NCI-H446 (cell line): ENCODE data around the gene SMCO4.
"Not testable (repeated sequence)": the region's sequence is repeated elsewhere in the genome, so short reads cannot be mapped to it uniquely, and the experiment has no call there.

Experiments used
- DNase-seq, 2 experiments: peaks; one replicate each; lab custom pipeline; 2025; lab: John Stamatoyannopoulos, UW

The SMCO4 gene

DNA sequence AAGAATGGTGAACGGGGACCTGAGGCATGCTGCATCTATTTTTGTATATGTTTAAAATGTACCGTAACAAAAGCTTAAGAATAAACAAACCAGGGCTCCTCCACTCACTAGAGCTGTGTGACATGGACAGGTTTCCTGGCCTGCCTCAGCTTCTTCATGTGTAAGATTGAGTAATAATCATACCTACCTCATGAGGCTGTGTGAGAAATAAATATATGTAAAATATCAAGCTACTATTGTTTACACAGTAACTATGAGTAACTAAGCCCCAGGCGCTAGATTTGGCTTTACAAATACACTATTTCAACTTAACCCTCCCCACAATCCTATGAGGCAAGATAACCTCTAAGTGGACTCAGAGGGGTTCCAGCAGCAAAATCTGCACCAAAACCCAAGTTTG, 66.4 kb downstream of the SMCO4 start:
- no peak for DNase-seq

GRCh38 chr11:93474123-93474522, 69.1 kb downstream of the SMCO4 start:
- peak in 1 of 2 experiments; percentile 17 for DNase-seq

- DNase-seq = no peak
Observed at GRCh38 chr11:93468290-93468689, 74.9 kb downstream of the SMCO4 start.

DNA sequence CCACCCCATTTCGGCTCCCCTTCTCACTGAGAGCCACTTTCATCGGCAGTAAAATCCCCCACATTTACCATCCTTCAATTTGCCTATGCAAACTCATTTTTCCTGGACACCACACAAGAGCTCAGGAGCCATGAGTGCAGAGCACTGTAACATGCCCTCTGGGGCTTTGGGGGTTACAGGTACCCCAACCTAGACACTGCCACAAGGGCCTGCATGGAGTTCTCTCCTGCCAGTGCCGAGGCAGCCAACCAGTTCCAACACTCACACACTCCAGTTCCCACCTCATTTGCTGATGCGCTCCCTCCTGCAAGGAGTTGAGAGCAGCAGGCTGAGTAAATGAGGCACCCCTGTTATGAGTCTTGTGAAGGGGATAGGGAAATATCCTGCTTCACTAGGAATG, 76.1 kb downstream of the SMCO4 start:
- no peak for DNase-seq

DNA sequence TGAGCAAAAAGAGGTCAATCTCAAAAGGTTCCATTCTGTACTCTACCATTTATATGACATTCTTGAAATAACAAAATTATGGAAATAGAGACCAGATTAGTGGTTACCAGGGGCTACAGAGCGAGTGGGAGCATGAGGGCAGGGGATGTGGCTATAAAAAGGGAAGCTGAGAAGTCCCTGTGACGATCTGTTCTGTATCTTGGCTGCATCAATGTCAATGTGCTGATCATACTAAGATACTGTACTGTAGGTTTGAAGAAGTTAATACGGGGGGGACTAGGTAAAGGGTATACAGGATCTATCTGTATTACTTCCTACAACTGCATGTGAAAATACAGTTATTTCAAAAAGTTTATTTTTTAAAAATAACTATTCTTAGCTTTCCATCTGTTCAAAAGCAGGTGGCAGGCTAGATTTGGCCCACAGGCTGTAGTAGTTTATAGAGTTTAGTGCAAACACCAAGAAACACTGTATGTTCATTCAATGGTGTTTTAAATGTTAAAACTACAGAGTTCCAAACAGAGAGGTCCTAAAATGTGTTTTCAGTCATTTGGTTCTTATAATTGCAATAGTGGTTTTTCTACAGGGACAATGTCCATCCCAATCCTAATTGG, 78.2 kb downstream of the SMCO4 start:
- DNase-seq = no peak

DNA sequence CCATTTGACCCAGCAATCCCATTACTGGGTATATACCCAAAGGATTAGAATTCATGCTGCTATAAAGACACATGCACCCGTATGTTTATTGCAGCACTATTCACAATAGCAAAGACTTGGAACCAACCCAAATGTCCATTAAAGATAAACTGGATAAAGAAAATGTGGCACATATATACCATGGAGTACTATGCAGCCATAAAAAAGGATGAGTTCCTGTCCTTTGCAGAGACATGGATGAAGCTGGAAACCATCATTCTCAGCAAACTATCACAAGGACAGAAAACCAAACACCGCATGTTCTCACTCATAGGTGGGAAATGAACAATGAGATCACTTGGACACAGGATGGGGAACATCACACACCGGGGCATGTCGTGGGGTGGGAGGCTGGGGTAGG, 79.5 kb downstream of the SMCO4 start:
- DNase-seq = not testable (repeated sequence)

GRCh38 chr11:93458286-93458685, 84.9 kb downstream of the SMCO4 start:
- no peak for DNase-seq

- no peak for DNase-seq
Observed at GRCh38 chr11:93444617-93445073, 98.5 kb downstream of the SMCO4 start.

DNA sequence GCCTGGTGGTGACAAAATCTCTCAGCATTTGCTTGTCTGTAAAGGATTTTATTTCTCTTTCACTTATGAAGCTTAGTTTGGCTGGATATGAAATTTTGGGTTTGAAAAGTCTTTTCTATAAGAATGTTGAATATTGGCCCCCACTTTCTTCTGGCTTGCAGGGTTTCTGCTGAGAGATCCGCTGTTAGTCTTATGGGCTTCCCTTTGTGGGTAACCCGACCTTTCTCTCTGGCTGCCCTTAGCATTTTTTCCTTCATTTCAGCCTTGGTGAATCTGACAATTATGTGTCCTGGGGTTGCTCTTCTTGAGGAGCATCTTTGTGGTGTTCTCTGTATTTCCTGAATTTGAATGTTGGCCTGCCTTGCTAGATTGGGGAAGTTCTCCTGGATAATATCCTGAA, 100.0 kb downstream of the SMCO4 start:
- not testable (repeated sequence) for DNase-seq

DNA sequence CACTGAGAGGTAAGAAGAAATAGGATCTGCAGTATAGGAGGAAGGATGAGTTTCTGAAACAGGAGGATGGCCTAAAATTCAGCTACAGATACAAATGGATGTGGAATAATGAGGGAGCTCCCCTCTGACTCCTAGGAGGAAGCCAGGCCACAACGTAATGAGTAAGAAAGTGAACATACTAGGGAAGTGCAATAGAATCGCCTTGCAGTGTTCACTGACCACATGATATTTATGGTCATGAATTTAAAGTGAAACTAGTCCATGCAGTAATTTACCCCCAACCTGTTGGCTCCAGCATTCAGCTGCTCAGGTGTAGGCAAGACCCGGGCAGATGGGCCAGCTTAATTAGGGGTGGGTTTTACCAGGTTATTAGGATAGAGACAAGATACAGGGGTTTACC, 110.9 kb downstream of the SMCO4 start:
- no peak for DNase-seq
